Measurements from ENCODE around the gene CLASRP. TPM values are rescaled to one million over a fixed set of nuclear protein-coding genes. Genes with fewer than 3 reads are reported as not detected.

CLASRP gene
- total RNA-seq, 1 experiment from 2014 or later = 87.1 TPM

GRCh38 chr19:45021971-45022370 is 16.9 kb upstream of the CLASRP start:
- H3T11ph ChIP-seq (ENCODE audit: low read length) = no peak overlapping the region
- H2BK120ac ChIP-seq (ENCODE audit: low read depth, low read length, poor library complexity, severe bottlenecking) = no peak overlapping the region
- peaks cover 0 to 8% (median 6%) of the 10 kb centered on the region in 3 experiments; a peak in 5 of 7 replicates for H3K36me3 Mint-ChIP-seq (ENCODE audit: insufficient read depth in 1 of 3, low read depth in 3 of 3)
- H3K79me2 ChIP-seq (ENCODE audit: insufficient read depth, low read length) = no peaks in the 10 kb centered on the region
- no peaks in the 10 kb centered on the region for H3K9me3 Mint-ChIP-seq
- no peak overlapping the region for H3K23ac ChIP-seq (ENCODE audit: insufficient read length, low read depth, low read length)
- no peak overlapping the region for H3K4me3 Mint-ChIP-seq
- H3K23me2 ChIP-seq (ENCODE audit: insufficient read length, low read depth, low read length, poor library complexity, severe bottlenecking) = no peaks in the 10 kb centered on the region
- TF ChIP-seq, protein P1, sequence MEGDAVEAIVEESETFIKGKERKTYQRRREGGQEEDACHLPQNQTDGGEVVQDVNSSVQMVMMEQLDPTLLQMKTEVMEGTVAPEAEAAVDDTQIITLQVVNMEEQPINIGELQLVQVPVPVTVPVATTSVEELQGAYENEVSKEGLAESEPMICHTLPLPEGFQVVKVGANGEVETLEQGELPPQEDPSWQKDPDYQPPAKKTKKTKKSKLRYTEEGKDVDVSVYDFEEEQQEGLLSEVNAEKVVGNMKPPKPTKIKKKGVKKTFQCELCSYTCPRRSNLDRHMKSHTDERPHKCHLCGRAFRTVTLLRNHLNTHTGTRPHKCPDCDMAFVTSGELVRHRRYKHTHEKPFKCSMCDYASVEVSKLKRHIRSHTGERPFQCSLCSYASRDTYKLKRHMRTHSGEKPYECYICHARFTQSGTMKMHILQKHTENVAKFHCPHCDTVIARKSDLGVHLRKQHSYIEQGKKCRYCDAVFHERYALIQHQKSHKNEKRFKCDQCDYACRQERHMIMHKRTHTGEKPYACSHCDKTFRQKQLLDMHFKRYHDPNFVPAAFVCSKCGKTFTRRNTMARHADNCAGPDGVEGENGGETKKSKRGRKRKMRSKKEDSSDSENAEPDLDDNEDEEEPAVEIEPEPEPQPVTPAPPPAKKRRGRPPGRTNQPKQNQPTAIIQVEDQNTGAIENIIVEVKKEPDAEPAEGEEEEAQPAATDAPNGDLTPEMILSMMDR (conservative IDR thresholded peaks at IDR 0.05) = no peak
- no peak overlapping the region for H3K4me2 ChIP-seq (ENCODE audit: insufficient read depth, insufficient read length, low read length)
- no peak overlapping the region for H2BK12ac ChIP-seq (ENCODE audit: insufficient read length, low read depth, low read length)
- no peak overlapping the region for H3K27ac ChIP-seq (ENCODE audit: insufficient read length, low read depth, low read length)
- H2BK20ac ChIP-seq (ENCODE audit: low read depth, low read length, poor library complexity, severe bottlenecking) = no peak overlapping the region
- no peak overlapping the region for H2BK5ac ChIP-seq (ENCODE audit: insufficient read length, low read length)
- H2BK15ac ChIP-seq (ENCODE audit: low read depth, low read length) = no peak overlapping the region
- no peak overlapping the region for H3K9ac ChIP-seq (ENCODE audit: extremely low read depth, insufficient read length, low read length)
- no peak overlapping the region for H4K91ac ChIP-seq (ENCODE audit: insufficient read length, low read depth, low read length)
- WGBS (ENCODE audit: extremely low coverage, insufficient read length, low lambda C conversion rate) = no CpG with 5 or more reads among the region's 14 CpGs
- H2AFZ ChIP-seq (ENCODE audit: low read length) = no peak overlapping the region
- H3K79me1 ChIP-seq (ENCODE audit: insufficient read depth, low read depth, low read length, poor library complexity, severe bottlenecking) = no peaks in the 10 kb centered on the region
- H3K27me3 Mint-ChIP-seq (ENCODE audit: low read depth) = no peaks in the 10 kb centered on the region
- H3K14ac ChIP-seq (ENCODE audit: insufficient read depth, low read length) = no peak overlapping the region
- no peak overlapping the region for H3K56ac ChIP-seq (ENCODE audit: insufficient read length, low read depth, low read length)
- H3K4me1 Mint-ChIP-seq = peaks cover 7 to 9% of the 10 kb centered on the region in 2 experiments
- H3K4ac ChIP-seq (ENCODE audit: low read depth, low read length) = no peak overlapping the region
- no peak overlapping the region for H2AK5ac ChIP-seq (ENCODE audit: insufficient read length, low read length)
- H3K27me3 ChIP-seq (ENCODE audit: insufficient read depth, low read length) = no peaks in the 10 kb centered on the region
- no peak for DNase-seq
- no peaks in the 10 kb centered on the region for H3K4me1 ChIP-seq (ENCODE audit: insufficient read depth, low read length)
- peak overlapping the region in 1 of 3 experiments; percentile 24; a peak in 1 of 7 replicates for H3K27ac Mint-ChIP-seq
- no peak overlapping the region for H4K5ac ChIP-seq (ENCODE audit: insufficient read length, low read depth, low read length)
- no peak overlapping the region for H3K18ac ChIP-seq (ENCODE audit: insufficient read length, low read depth, low read length)
- H4K8ac ChIP-seq (replicated peaks; ENCODE audit: insufficient read length, low read depth, low read length) = no peak overlapping the region
- no peaks in the 10 kb centered on the region for H4K20me1 ChIP-seq (ENCODE audit: control insufficient read depth, insufficient read depth, insufficient read length)
- H3K9me3 ChIP-seq (ENCODE audit: control insufficient read depth, low read depth, low read length) = no peaks in the 10 kb centered on the region
